B cell (primary cell): Measurements from ENCODE around the gene UBAC2. TPM values are rescaled to one million over a fixed set of nuclear protein-coding genes. Genes with fewer than 3 reads are reported as not detected.

ENCODE experiments used
- ATAC-seq: fragments of 200-7000 bp; cut with Tn5 transposase; one replicate; pipeline ENCODE4 v1.10.0; 2021; ENCODE audit warnings: low read depth, mild to moderate bottlenecking, moderate number of reproducible peaks, moderate library complexity
- CTCF ChIA-PET: fragments of 350-600 bp; sonication (Branson Sonifier 250); formaldehyde crosslinking; loops from one replicate; lab custom pipeline; 2021; ENCODE audit warnings: antibody characterized with exemption, inconsistent platforms; lab: Charles Lee
- POLR2A ChIA-PET: fragments of 350-600 bp; sonication (Branson Sonifier 250); formaldehyde crosslinking; loops from one replicate; lab custom pipeline; 2021; ENCODE audit warnings: antibody characterized with exemption; lab: Charles Lee
- DNase-seq: peaks from one replicate; pipeline ENCODE4 v3.0.0; 2013
- H2AFZ ChIP-seq: 2 replicates; pipeline ENCODE4 v1.6.1; 2012; ENCODE audit warnings: mild to moderate bottlenecking, low read depth, low read length; ENCODE audit not compliant: insufficient read depth, poor library complexity, severe bottlenecking
- H3K27ac ChIP-seq, 2 donors: 1 replicate in 1 of 2; 2 replicates in 1 of 2; pipeline ENCODE4 v1.5.1; 2012 to 2013; ENCODE audit warnings: low read length in 2 of 2, mild to moderate bottlenecking in 2 of 2, moderate library complexity in 1 of 2
- H3K27me3 ChIP-seq, 4 experiments: fragments of 200-600 bp in 1 of 4; sonication (generic) in 1 of 4; replicated peaks in 1 of 4; 1 replicate in 2 of 4; 2 replicates in 2 of 4; pipeline versions ENCODE4 v1.6.1 to v1.7.0; 2013 to 2016; ENCODE audit warnings: low read length in 3 of 4, mild to moderate bottlenecking in 2 of 4, mixed read lengths in 1 of 4, moderate library complexity in 1 of 4; ENCODE audit not compliant: insufficient read depth in 4 of 4, control insufficient read depth in 3 of 4; ENCODE audit errors: control extremely low read depth in 1 of 4
- H3K36me3 ChIP-seq, 2 experiments: replicated peaks in 1 of 2; 1 replicate in 1 of 2; 2 replicates in 1 of 2; pipeline versions ENCODE4 v1.6.1 to v1.7.1; 2013; ENCODE audit warnings: low read length in 1 of 2; ENCODE audit not compliant: insufficient read depth in 2 of 2, control insufficient read depth in 1 of 2; ENCODE audit errors: control extremely low read depth in 1 of 2, extremely low read depth in 1 of 2
- H3K4me1 ChIP-seq, 2 donors: fragments of 200-600 bp in 1 of 2; sonication (generic) in 1 of 2; 1 replicate in 1 of 2; 2 replicates in 1 of 2; pipeline versions ENCODE4 v1.5.1 to v1.6.1; 2013 to 2017; ENCODE audit warnings: low read length in 2 of 2; ENCODE audit not compliant: control insufficient read depth in 2 of 2, insufficient read depth in 2 of 2
- H3K4me2 ChIP-seq: replicated peaks from 2 replicates; pipeline ENCODE3; 2012; ENCODE audit warnings: mild to moderate bottlenecking, low read depth, low read length; ENCODE audit not compliant: poor library complexity, severe bottlenecking
- H3K4me3 ChIP-seq, 5 experiments: fragments of 200-600 bp in 1 of 5; sonication (generic) in 1 of 5; 1 replicate in 3 of 5; 2 replicates in 2 of 5; pipeline versions ENCODE4 v1.5.1 to v1.7.0; 2011 to 2016; ENCODE audit warnings: low read length in 4 of 5, mild to moderate bottlenecking in 4 of 5, low read depth in 2 of 5, control low read depth in 1 of 5, moderate library complexity in 1 of 5; ENCODE audit not compliant: insufficient read depth in 1 of 5; ENCODE audit errors: control extremely low read depth in 1 of 5, extremely low read depth in 1 of 5
- H3K79me2 ChIP-seq: fragments of 200-600 bp; sonication (generic); one replicate; pipeline ENCODE4 v1.6.0; 2016; ENCODE audit warnings: low read length; ENCODE audit not compliant: control insufficient read depth, insufficient read depth
- H3K9ac ChIP-seq: fragments of 200-600 bp; sonication (generic); 2 replicates; pipeline ENCODE4 v1.6.1; 2017; ENCODE audit warnings: mild to moderate bottlenecking, low read length, moderate library complexity
- H3K9me3 ChIP-seq, 3 donors: one replicate each; pipeline versions ENCODE4 v1.6.1 to v1.7.1; 2013; ENCODE audit warnings: low read length in 2 of 3; ENCODE audit not compliant: control insufficient read depth in 2 of 3, insufficient read depth in 1 of 3; ENCODE audit errors: control extremely low read depth in 1 of 3
- H4K20me1 ChIP-seq: 2 replicates; pipeline ENCODE4 v1.6.0; 2012; ENCODE audit warnings: mild to moderate bottlenecking, low read length; ENCODE audit not compliant: insufficient read depth, control insufficient read depth, poor library complexity, severe bottlenecking
- H3K27ac Mint-ChIP-seq: one replicate; pipeline ENCODE4 v1.8.0; 2021; ENCODE audit warnings: mixed read lengths
- H3K27me3 Mint-ChIP-seq: one replicate; pipeline ENCODE4 v1.8.0; 2021; ENCODE audit warnings: mixed read lengths
- H3K4me1 Mint-ChIP-seq: one replicate; pipeline ENCODE4 v1.8.0; 2021; ENCODE audit warnings: mixed read lengths
- H3K4me3 Mint-ChIP-seq: one replicate; pipeline ENCODE4 v1.8.0; 2021; ENCODE audit warnings: mixed read lengths
- H3K9me3 Mint-ChIP-seq: one replicate; pipeline ENCODE4 v1.8.0; 2022; ENCODE audit warnings: mixed read lengths; ENCODE audit not compliant: insufficient read depth
- EZH2 ChIP-seq: IDR thresholded peaks from 2 replicates; pipeline ENCODE4 v1.6.1; 2012; ENCODE audit warnings: borderline replicate concordance, low read depth, mild to moderate bottlenecking, moderate library complexity, low read length; ENCODE audit not compliant: insufficient read depth, poor library complexity, severe bottlenecking
- WGBS: methylation state at CpG from one replicate; pipeline ENCODE4 v1.1.5; 2013; ENCODE audit warnings: missing lambda C conversion rate; ENCODE audit not compliant: insufficient coverage; 5-methylcytosine and 5-hydroxymethylcytosine counted together
- intact Hi-C: fragments of 100-400 bp; cut with micrococcal nuclease; formaldehyde crosslinking; loops from one replicate; pipeline ENCODE4 v1.10.0; 2022
- polyA plus RNA-seq: library from polyadenylated mRNA; depleted of rRNA; stranded (reverse); fragments of >200 nt; gene quantifications from 2 replicates; pipeline ENCODE4 v1.2.3, GENCODE V29; 2012
- total RNA-seq, 2 donors: library from RNA; stranded (reverse); fragments of 120-200 nt in 1 of 2; gene quantifications; 1 replicate in 1 of 2; 2 replicates in 1 of 2; pipeline versions ENCODE4 v1.2.3 to v1.2.4, GENCODE V29; 2013 to 2022
- TF ChIP-seq, protein P1 (sequence below): fragments of 200-600 bp; IDR thresholded peaks from one replicate; pipeline ENCODE4 v1.8.0; 2022; ENCODE audit warnings: antibody characterized with exemption, mild to moderate bottlenecking

The UBAC2 gene
- total and polyA plus RNA-seq, 2 donors (not counting 1 experiment from before 2014, with no cell fraction given): 56.3 to 60.8 TPM

DNA sequence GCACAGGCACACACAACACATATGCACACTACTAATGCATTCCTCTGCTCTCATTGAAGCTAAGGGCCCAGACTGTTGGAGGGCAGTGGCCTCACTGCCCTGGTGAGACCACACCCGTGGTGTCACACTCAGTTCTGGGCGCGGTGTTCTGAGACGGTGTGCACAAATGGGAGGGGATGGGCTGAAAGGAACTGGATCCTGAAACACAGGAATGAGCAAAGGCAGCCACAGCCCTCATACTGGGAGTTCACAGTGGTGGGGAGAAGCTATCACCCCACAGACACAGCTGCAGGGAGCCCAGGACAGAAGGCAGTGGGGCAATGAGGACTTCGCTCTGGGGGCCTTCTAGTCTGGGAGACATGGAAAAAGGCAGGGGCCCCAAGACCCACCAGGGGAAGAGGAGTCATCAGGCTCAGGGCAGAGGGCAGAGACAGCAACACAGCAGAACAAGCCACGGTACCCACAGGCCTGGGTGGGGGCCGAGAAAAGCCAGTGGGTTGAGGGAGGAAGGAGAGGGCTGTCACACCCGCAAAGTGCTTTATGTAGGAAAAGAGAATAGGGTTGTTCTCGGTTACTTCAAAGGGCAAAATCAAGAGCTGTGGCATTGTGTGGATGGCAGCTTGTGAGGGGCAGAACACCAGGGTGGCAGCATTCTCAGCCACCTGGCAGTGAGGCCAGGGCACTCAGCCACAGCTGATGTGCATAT, 181.9 kb downstream of the UBAC2 start:
- Histone ChIP-seq H3K4me3 (no peak overlapping the region), H3K36me3 (peaks cover 0 to 15% of the 10 kb centered on the region in 2 experiments), H3K27me3 (no peaks in the 10 kb centered on the region), H4K20me1 (no peaks in the 10 kb centered on the region), H3K4me1 (peaks cover 70 to 81% of the 10 kb centered on the region in 2 donors), H3K9ac (peak overlapping the region; percentile 5), H3K79me2 (peaks cover 57% of the 10 kb centered on the region), H3K27ac (peak overlapping the region; percentile 56 to 75), H3K9me3 (no peaks in the 10 kb centered on the region), H2AFZ (peak overlapping the region; percentile 21), H3K4me2 (peak overlapping the region; percentile 63)
- DNase-seq (peak; percentile 62), ATAC-seq (peak; percentile 53)
- Mint-ChIP-seq H3K27me3 (no peaks in the 10 kb centered on the region), H3K9me3 (no peaks in the 10 kb centered on the region), H3K4me1 (peaks cover 82% of the 10 kb centered on the region), H3K27ac (peak overlapping the region; percentile 90), H3K4me3 (peak overlapping the region; percentile 69)
- WGBS: 20% methylated on average over 5 of the region's 9 CpGs
- intact Hi-C loops: no loop called here
- TF ChIP-seq, protein P1, sequence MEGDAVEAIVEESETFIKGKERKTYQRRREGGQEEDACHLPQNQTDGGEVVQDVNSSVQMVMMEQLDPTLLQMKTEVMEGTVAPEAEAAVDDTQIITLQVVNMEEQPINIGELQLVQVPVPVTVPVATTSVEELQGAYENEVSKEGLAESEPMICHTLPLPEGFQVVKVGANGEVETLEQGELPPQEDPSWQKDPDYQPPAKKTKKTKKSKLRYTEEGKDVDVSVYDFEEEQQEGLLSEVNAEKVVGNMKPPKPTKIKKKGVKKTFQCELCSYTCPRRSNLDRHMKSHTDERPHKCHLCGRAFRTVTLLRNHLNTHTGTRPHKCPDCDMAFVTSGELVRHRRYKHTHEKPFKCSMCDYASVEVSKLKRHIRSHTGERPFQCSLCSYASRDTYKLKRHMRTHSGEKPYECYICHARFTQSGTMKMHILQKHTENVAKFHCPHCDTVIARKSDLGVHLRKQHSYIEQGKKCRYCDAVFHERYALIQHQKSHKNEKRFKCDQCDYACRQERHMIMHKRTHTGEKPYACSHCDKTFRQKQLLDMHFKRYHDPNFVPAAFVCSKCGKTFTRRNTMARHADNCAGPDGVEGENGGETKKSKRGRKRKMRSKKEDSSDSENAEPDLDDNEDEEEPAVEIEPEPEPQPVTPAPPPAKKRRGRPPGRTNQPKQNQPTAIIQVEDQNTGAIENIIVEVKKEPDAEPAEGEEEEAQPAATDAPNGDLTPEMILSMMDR: no peak
- TF ChIP-seq EZH2: no peak
- CTCF ChIA-PET: interaction anchor here (0.8 to 19.7 kb wide), 18 partner anchors 7 to 206 kb away, joined by 3 to 477 read pairs (median 4); partner anchors contain the start of gene GPR183
- POLR2A ChIA-PET: interaction anchor here (0.6 to 0.9 kb wide), 3 partner anchors 8 to 178 kb away, joined by 3 to 8 read pairs (median 4); no protein-coding TSS in a partner anchor

DNA sequence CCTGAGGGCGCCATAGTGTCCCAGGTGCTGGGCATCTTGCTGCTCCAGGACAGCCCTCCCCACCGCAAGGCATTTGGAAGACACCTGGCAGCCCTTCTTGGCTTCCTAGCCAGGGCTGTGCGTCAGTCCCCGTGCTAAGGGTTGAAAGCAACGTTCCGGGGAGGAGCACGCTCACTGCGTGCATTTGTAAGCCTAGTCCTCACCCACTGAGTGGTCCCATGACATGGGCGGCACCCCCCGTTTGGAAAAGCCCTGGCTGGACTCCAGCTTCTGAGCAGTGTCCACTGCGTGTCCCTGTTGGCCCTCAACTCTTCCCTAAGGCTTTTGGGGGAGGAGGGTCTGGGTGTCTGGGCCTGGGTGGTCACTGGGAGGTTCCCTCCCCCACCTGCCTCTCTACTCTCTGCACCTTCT, 182.9 kb downstream of the UBAC2 start:
- intact Hi-C loops: no loop called here
- TF ChIP-seq, protein P1: no peak
- TF ChIP-seq EZH2: no peak
- H4K20me1 ChIP-seq: no peaks in the 10 kb centered on the region
- DNase-seq: no peak
- ATAC-seq: no peak
- no peak overlapping the region for H2AFZ ChIP-seq
- ChIA-PET CTCF (interaction anchor here (0.8 to 19.7 kb wide), 12 partner anchors 8 to 207 kb away, joined by 3 to 477 read pairs (median 4); partner anchors contain the start of gene GPR183), POLR2A (interaction anchor here (0.5 to 0.8 kb wide), 3 partner anchors 9 to 179 kb away, joined by 4 to 10 read pairs (median 8); no protein-coding TSS in a partner anchor)
- H3K9ac ChIP-seq: no peak overlapping the region
- H3K4me1 ChIP-seq: peaks cover 72 to 81% of the 10 kb centered on the region in 2 donors
- Mint-ChIP-seq H3K27ac (peak overlapping the region; percentile 90), H3K4me3 (no peak overlapping the region), H3K27me3 (no peaks in the 10 kb centered on the region), H3K9me3 (no peaks in the 10 kb centered on the region), H3K4me1 (peaks cover 82% of the 10 kb centered on the region)
- peak overlapping the region in 1 of 2 donors; percentile 75 for H3K27ac ChIP-seq
- H3K4me2 ChIP-seq: peak overlapping the region; percentile 63
- peaks cover 53% of the 10 kb centered on the region for H3K79me2 ChIP-seq
- WGBS: 95% methylated on average over 10 of the region's 11 CpGs
- H3K4me3 ChIP-seq: no peak overlapping the region
- H3K27me3 ChIP-seq: no peaks in the 10 kb centered on the region
- H3K9me3 ChIP-seq: no peaks in the 10 kb centered on the region
- H3K36me3 ChIP-seq: peaks cover 0 to 15% of the 10 kb centered on the region in 2 experiments
